Neural progenitor cell (in vitro differentiated cells): ENCODE data around the gene PTPRT. TPM values are rescaled to one million over a fixed set of nuclear protein-coding genes. Genes with fewer than 3 reads are reported as not detected.

Experiments used
- DNase-seq: peaks from one replicate; pipeline ENCODE4 v3.0.0-alpha.2; 2016; ENCODE audit warnings: low spot score
- H2AFZ ChIP-seq: fragments of 200-600 bp; sonication (generic); replicated peaks from 2 replicates; pipeline ENCODE4 v1.6.1; 2016; ENCODE audit warnings: antibody characterized with exemption
- H3F3A ChIP-seq: fragments of 200-600 bp; sonication (generic); 2 replicates; pipeline ENCODE4 v1.6.1; 2016; ENCODE audit warnings: antibody characterized with exemption, low read depth
- H3K27ac ChIP-seq: fragments of 200-600 bp; sonication (generic); 2 replicates; pipeline ENCODE4 v1.5.1; 2016; ENCODE audit warnings: mild to moderate bottlenecking
- H3K27me3 ChIP-seq: fragments of 200-600 bp; sonication (generic); 2 replicates; pipeline ENCODE4 v1.6.1; 2016; ENCODE audit warnings: mild to moderate bottlenecking, moderate library complexity
- H3K36me3 ChIP-seq: fragments of 200-600 bp; sonication (generic); 2 replicates; pipeline ENCODE4 v1.5.1; 2016
- H3K4me1 ChIP-seq: fragments of 200-600 bp; sonication (generic); 2 replicates; pipeline ENCODE4 v1.6.1; 2016; ENCODE audit warnings: mixed run types
- H3K4me2 ChIP-seq: fragments of 200-600 bp; sonication (generic); 2 replicates; pipeline ENCODE4 v1.6.1; 2016
- H3K4me3 ChIP-seq: fragments of 200-600 bp; sonication (generic); 2 replicates; pipeline ENCODE4 v1.5.1; 2016
- H3K79me2 ChIP-seq: fragments of 200-600 bp; sonication (generic); 2 replicates; pipeline ENCODE4 v1.6.1; 2016; ENCODE audit warnings: low read depth
- H3K9ac ChIP-seq: fragments of 200-600 bp; sonication (generic); 2 replicates; pipeline ENCODE4 v1.6.1; 2016
- H3K9me3 ChIP-seq: fragments of 200-600 bp; sonication (generic); 2 replicates; pipeline ENCODE4 v1.5.1; 2016; ENCODE audit warnings: low read depth
- H4K20me1 ChIP-seq: fragments of 200-600 bp; sonication (generic); 2 replicates; pipeline ENCODE4 v1.6.1; 2016; ENCODE audit warnings: low read depth
- H3K27ac Mint-ChIP-seq: 3 replicates; pipeline ENCODE4 v1.8.0; 2021; ENCODE audit warnings: mixed read lengths
- H3K27me3 Mint-ChIP-seq: 2 replicates; pipeline ENCODE4 v1.8.0; 2022; ENCODE audit warnings: low read depth, mild to moderate bottlenecking, inconsistent platforms, moderate library complexity, mixed read lengths; ENCODE audit not compliant: insufficient read depth
- H3K36me3 Mint-ChIP-seq: 3 replicates; pipeline ENCODE4 v1.8.0; 2021; ENCODE audit warnings: mixed read lengths
- H3K4me1 Mint-ChIP-seq: 3 replicates; pipeline ENCODE4 v1.8.0; 2021; ENCODE audit warnings: mixed read lengths
- H3K4me3 Mint-ChIP-seq: 3 replicates; pipeline ENCODE4 v1.8.0; 2021; ENCODE audit warnings: mild to moderate bottlenecking, moderate library complexity, mixed read lengths
- H3K9me3 Mint-ChIP-seq: 3 replicates; pipeline ENCODE4 v1.8.0; 2020; ENCODE audit warnings: mixed read lengths
- CTCF ChIP-seq: fragments of 200-600 bp; sonication (generic); IDR thresholded peaks from 2 replicates; pipeline ENCODE4 v1.5.1; 2017; ENCODE audit warnings: antibody characterized with exemption, mild to moderate bottlenecking
- EZH2 ChIP-seq: fragments of 200-600 bp; sonication (generic); IDR thresholded peaks from 2 replicates; pipeline ENCODE4 v1.6.1; 2017; ENCODE audit warnings: antibody characterized with exemption, mild to moderate bottlenecking, moderate library complexity
- EZH2phosphoT487 ChIP-seq: fragments of 200-600 bp; sonication (generic); IDR thresholded peaks from 2 replicates; pipeline ENCODE4 v1.6.1; 2017; ENCODE audit warnings: antibody characterized with exemption
- total RNA-seq: library from RNA; depleted of rRNA; stranded (reverse); fragments of >200 nt; gene quantifications from 2 replicates; pipeline ENCODE4 v1.2.3, GENCODE V29; 2015; ENCODE audit warnings: low replicate concordance

PTPRT gene
- total RNA-seq, 1 donor from 2014 or later = 1.1 TPM

GRCh38 chr20:42204109-42204660 is 985.5 kb downstream of the PTPRT start:
- no peak overlapping the region for H3K27ac ChIP-seq
- no peaks in the 10 kb centered on the region for H3K27me3 ChIP-seq
- H2AFZ ChIP-seq = no peak overlapping the region
- no peaks in the 10 kb centered on the region for H3K79me2 ChIP-seq
- H3K36me3 ChIP-seq = no peaks in the 10 kb centered on the region
- H3K4me1 Mint-ChIP-seq = no peaks in the 10 kb centered on the region
- no peaks in the 10 kb centered on the region for H3K36me3 Mint-ChIP-seq
- no peaks in the 10 kb centered on the region for H3K4me1 ChIP-seq
- DNase-seq = peak; percentile 34
- peaks cover 6% of the 10 kb centered on the region for H3K27me3 Mint-ChIP-seq
- H3K9me3 ChIP-seq = no peaks in the 10 kb centered on the region
- H3K4me3 Mint-ChIP-seq = no peak overlapping the region
- H3K4me2 ChIP-seq = no peak overlapping the region
- H3F3A ChIP-seq = no peaks in the 10 kb centered on the region
- no peak overlapping the region for H3K27ac Mint-ChIP-seq
- H3K4me3 ChIP-seq = no peak overlapping the region
- TF ChIP-seq EZH2phosphoT487 (no peak), CTCF (peak; percentile 55)
- no peak overlapping the region for H3K9ac ChIP-seq
- H3K9me3 Mint-ChIP-seq = peaks cover 7% of the 10 kb centered on the region
- no peaks in the 10 kb centered on the region for H4K20me1 ChIP-seq

GRCh38 chr20:42197599-42197998 is 992.1 kb downstream of the PTPRT start:
- Mint-ChIP-seq H3K4me1 (no peaks in the 10 kb centered on the region), H3K27me3 (no peaks in the 10 kb centered on the region), H3K4me3 (no peak overlapping the region), H3K27ac (no peak overlapping the region), H3K9me3 (no peaks in the 10 kb centered on the region), H3K36me3 (no peaks in the 10 kb centered on the region)
- Histone ChIP-seq H3K4me3 (no peak overlapping the region), H3F3A (no peaks in the 10 kb centered on the region), H3K9ac (no peak overlapping the region), H3K4me1 (no peaks in the 10 kb centered on the region), H3K4me2 (no peak overlapping the region), H4K20me1 (no peaks in the 10 kb centered on the region), H3K9me3 (no peaks in the 10 kb centered on the region), H3K27me3 (no peaks in the 10 kb centered on the region), H3K27ac (no peak overlapping the region), H3K36me3 (no peaks in the 10 kb centered on the region), H2AFZ (no peak overlapping the region), H3K79me2 (no peaks in the 10 kb centered on the region)
- DNase-seq = no peak
- TF ChIP-seq EZH2phosphoT487 = no peak
- no peak for TF ChIP-seq EZH2
- TF ChIP-seq CTCF = no peak

- Mint-ChIP-seq H3K36me3 (no peaks in the 10 kb centered on the region), H3K27me3 (no peaks in the 10 kb centered on the region), H3K4me1 (peaks cover 10% of the 10 kb centered on the region), H3K27ac (no peak overlapping the region), H3K9me3 (no peaks in the 10 kb centered on the region), H3K4me3 (no peak overlapping the region)
- Histone ChIP-seq H3K79me2 (no peaks in the 10 kb centered on the region), H3F3A (no peaks in the 10 kb centered on the region), H3K27ac (no peak overlapping the region), H3K4me3 (no peak overlapping the region), H3K36me3 (no peaks in the 10 kb centered on the region), H2AFZ (no peak overlapping the region), H3K27me3 (no peaks in the 10 kb centered on the region), H3K9ac (no peak overlapping the region), H3K4me2 (no peak overlapping the region), H3K4me1 (peaks cover 4% of the 10 kb centered on the region), H3K9me3 (no peaks in the 10 kb centered on the region), H4K20me1 (no peaks in the 10 kb centered on the region)
- TF ChIP-seq EZH2 (no peak), EZH2phosphoT487 (no peak), CTCF (no peak)
- no peak for DNase-seq
Observed at GRCh38 chr20:42193119-42193518, 996.6 kb downstream of the PTPRT start.
